ENCODE data around the gene HNF1A.
A peak's percentile ranks its signal among the peaks of the same experiment; 100 is the strongest.

HNF1A gene

DNA sequence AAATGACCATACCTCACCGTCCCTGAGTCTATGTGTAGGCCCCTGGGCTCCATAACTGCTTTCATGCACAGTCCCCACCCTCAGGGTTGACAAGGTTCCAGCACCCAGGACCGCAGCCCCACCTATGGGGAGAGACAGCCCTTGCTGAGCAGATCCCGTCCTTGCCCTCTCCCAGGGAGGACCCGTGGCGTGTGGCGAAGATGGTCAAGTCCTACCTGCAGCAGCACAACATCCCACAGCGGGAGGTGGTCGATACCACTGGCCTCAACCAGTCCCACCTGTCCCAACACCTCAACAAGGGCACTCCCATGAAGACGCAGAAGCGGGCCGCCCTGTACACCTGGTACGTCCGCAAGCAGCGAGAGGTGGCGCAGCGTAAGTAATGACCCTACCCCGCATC, 10.3 kb downstream of the HNF1A start:
- no peak for DNase-seq (ENCODE audit: low spot score)

DNA sequence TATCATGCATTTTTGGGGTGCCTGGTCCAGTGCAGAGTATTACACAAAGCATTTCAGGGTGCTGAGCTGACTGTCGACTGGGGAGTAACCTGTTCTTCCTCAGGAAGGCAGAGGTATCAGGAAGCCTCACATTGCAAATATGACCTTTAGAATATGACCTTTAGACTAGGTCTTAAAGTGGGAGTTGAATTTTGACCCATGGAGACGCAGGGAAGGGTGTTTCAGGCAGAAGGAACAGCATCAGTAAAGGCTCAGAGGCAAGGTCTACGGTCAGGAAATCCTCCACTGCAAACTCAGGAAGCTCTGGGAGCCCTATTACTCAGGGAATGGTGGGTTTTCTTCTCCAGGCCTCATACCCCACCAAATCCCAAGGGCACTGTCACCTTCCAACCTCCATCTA, 11.3 kb downstream of the HNF1A start:
- DNase-seq (ENCODE audit: low spot score) = no peak

DNA sequence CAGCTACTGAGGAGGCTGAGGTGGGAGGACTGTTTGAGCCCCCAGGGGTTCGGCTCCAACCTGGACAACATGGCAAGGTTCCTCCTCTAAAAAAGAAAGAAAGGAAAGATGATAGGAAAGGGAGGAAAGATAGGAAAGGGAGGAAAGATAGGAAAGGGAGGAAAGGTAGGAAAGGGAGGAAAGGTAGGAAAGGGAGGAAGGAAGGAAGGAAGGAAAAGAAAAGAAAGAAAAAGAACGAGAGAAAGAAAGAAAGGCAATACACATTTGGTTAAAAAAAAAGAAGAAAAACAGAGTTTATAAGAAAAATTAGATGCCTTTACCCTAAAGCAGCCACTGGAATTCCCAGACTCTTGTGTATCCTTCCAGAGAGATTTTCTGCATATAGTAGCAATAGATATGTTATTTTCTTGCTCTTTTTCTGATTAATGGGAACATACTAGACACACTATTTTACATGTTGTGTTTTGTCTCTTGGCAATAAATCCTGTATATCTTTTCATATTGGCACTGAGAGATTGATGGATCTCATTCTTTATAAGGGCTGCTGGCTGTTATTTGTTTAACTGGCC, 12.2 kb downstream of the HNF1A start:
- DNase-seq (ENCODE audit: low spot score) = no peak

DNA sequence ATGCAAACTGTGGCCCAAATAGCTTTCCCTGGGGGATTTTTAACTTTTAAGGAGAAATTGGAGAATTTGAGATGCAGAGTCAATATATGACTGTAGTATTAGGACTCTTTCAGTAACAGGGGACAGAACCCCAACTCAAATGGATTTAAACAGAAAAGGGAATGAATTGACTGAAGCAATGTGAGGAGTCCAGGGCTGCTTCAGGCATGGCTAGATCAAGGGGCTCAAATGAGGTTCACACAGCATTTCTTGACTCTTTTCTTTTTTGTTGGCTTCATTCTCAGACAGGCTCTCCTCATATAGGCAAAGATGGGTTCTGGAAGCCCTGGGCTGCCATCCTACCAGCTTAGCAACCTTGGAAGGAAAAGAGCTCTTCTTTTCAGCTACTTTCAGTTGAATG, 13.6 kb downstream of the HNF1A start:
- DNase-seq (ENCODE audit: low spot score) = no peak

- DNase-seq (ENCODE audit: low spot score) = no peak
These were observed 14.6 kb downstream of the HNF1A start for GRCh38 chr12:120992989-120993388.

GRCh38 chr12:120993496-120993895, 15.2 kb downstream of the HNF1A start:
- DNase-seq (ENCODE audit: low spot score) = no peak

DNA sequence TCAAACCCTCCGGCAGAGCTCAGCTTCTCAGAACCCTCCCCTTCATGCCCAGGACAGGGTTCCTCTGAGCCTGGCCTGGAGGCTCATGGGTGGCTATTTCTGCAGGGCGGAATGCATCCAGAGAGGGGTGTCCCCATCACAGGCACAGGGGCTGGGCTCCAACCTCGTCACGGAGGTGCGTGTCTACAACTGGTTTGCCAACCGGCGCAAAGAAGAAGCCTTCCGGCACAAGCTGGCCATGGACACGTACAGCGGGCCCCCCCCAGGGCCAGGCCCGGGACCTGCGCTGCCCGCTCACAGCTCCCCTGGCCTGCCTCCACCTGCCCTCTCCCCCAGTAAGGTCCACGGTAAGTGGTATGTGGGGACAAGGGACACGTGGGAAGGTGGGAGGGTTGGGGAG, 15.7 kb downstream of the HNF1A start:
- DNase-seq (ENCODE audit: low spot score) = no peak

DNA sequence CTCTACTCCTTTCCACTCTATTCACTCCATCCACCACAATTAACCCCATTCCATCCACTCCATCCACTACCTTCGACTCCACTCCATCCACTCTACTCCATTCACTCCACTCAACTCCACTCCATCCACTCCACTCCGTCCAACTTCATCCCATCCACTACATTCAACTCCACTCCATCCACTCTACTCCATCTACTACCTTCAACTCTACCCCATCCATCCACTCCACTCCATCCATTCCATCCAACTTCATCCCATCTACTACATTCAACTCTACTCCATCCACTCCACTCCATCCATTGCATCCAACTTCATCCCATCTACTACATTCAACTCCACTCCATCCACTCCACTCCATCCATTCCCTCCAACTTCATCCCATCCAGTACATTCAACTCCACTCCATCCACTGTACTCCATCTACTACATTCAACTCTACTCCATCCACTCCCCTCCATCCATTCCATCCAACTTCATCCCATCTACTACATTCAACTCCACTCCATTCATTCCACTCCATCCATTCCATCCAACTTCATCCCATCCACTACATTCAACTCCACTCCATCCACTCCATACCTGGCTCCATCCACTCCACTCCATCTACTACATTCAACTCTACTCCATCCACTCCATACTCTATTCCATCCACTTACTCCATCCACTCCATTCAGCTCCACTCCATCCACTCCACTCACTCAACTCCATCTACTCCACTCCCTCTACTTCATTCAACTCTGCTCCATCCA, 16.4 kb downstream of the HNF1A start:
- DNase-seq (ENCODE audit: low spot score) = no peak

GRCh38 chr12:120996133-120996746, 17.9 kb downstream of the HNF1A start:
- no peak for DNase-seq (ENCODE audit: low spot score)

DNA sequence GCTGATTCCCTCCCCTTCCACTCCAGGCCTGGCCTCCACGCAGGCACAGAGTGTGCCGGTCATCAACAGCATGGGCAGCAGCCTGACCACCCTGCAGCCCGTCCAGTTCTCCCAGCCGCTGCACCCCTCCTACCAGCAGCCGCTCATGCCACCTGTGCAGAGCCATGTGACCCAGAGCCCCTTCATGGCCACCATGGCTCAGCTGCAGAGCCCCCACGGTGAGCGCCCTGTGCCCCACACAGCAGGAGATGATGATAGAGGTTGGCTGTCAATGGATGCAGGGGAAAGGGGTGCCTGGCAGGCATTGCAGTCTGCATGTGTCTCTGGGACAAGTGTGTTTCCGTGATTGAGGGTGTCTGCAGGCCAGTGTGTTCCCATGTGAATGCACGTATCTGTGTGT, 19.1 kb downstream of the HNF1A start:
- no peak for DNase-seq (ENCODE audit: low spot score)

DNA sequence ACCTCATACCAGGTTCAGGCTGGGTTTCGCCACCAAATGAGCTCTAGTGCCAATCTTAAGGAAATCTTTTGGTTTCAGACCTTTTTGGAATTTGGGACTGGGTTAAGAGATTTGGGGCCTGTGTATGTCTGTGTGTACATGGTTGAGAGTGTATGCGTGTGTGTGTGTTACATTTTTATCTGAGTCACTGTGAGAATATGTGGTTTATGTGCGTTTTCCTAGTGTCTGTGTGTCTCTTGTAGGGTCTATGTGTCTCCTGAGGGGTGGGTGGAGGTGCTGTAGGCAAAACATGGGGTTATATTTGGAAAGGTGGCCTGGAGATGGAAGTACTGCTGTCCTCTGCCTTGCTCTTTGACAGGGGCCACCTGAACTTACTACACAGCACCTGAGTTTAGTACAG, 20.1 kb downstream of the HNF1A start:
- DNase-seq (ENCODE audit: low spot score) = no peak

DNA sequence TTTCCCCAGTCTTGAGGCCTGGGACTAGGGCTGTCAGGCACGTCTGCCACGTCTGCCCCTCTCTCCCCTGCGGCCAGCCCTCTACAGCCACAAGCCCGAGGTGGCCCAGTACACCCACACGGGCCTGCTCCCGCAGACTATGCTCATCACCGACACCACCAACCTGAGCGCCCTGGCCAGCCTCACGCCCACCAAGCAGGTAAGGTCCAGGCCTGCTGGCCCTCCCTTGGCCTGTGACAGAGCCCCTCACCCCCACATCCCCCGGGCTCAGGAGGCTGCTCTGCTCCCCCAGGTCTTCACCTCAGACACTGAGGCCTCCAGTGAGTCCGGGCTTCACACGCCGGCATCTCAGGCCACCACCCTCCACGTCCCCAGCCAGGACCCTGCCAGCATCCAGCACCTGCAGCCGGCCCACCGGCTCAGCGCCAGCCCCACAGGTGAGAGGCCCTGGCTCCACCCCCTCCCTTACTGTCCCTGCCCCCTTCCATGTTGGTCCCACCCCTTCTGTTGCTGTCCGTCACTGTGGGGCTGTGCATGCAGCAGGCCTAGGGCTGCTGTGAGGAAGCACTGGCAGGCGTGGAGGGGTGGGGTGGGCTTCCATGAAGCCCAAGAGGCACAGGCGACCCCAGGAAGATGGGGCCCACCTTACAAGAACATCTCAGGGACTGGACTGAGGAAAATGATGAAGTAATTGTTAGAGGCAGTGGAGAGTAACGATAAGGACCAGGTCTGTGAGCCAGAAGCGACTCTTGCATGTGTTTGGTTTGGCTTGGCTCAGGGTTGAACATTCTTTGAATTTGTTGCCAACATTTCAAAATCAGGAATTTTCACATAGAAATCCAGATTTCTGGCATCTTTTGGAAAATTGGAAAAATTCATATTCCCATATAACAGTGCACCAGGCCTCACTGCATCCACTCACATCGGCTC, 21.1 kb downstream of the HNF1A start:
- DNase-seq (ENCODE audit: low spot score) = no peak

DNA sequence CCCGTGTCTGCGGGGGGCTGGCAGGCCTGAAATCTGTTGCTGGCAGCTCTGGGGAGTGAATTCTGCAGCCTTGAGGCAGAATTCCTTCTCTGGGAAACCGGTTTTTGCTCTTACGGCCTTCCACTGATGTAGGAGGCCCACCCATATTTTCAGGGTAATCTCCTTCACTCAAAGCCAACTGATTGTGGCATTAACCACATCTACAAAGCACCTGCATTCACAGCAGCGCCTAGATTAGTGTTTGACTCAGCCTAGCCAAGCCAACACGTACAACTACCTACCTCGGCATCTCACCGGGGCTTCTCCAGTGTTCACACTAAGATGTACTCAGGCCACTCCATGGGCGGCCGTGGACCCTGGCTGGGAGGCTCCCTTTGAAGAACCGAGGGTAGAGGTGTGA, 22.2 kb downstream of the HNF1A start:
- no peak for DNase-seq (ENCODE audit: low spot score)

DNA sequence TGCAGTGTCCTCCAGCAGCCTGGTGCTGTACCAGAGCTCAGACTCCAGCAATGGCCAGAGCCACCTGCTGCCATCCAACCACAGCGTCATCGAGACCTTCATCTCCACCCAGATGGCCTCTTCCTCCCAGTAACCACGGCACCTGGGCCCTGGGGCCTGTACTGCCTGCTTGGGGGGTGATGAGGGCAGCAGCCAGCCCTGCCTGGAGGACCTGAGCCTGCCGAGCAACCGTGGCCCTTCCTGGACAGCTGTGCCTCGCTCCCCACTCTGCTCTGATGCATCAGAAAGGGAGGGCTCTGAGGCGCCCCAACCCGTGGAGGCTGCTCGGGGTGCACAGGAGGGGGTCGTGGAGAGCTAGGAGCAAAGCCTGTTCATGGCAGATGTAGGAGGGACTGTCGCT, 22.7 kb downstream of the HNF1A start:
- no peak for DNase-seq (ENCODE audit: low spot score)

DNA sequence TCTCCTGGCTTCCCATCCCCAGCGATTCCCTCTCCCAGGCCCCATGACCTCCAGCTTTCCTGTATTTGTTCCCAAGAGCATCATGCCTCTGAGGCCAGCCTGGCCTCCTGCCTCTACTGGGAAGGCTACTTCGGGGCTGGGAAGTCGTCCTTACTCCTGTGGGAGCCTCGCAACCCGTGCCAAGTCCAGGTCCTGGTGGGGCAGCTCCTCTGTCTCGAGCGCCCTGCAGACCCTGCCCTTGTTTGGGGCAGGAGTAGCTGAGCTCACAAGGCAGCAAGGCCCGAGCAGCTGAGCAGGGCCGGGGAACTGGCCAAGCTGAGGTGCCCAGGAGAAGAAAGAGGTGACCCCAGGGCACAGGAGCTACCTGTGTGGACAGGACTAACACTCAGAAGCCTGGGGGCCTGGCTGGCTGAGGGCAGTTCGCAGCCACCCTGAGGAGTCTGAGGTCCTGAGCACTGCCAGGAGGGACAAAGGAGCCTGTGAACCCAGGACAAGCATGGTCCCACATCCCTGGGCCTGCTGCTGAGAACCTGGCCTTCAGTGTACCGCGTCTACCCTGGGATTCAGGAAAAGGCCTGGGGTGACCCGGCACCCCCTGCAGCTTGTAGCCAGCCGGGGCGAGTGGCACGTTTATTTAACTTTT, 23.6 kb downstream of the HNF1A start:
- no peak for DNase-seq (ENCODE audit: low spot score)

DNA sequence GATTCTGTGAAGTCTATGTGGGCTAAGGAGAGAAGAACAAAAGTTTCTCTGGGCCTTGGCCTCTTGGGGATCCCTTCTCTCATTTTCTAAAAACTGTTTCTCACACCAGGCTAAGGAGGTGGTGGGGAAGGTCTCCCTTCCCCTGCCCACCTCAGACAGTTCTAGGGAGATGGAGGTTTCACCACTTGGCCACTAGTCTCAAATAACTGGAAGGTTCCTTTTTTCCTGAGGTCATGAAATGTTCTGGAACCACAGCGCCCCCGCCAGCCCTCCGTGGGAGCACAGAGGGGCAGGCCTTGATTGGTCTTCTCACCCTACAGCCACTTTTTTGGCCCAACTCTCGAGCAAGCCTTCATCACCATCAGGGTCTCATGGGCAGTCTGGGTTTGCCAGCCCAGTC, 25.3 kb downstream of the HNF1A start:
- no peak for DNase-seq (ENCODE audit: low spot score)

GRCh38 chr12:121004253-121004815, 26.0 kb downstream of the HNF1A start:
- DNase-seq (ENCODE audit: low spot score) = no peak

DNA sequence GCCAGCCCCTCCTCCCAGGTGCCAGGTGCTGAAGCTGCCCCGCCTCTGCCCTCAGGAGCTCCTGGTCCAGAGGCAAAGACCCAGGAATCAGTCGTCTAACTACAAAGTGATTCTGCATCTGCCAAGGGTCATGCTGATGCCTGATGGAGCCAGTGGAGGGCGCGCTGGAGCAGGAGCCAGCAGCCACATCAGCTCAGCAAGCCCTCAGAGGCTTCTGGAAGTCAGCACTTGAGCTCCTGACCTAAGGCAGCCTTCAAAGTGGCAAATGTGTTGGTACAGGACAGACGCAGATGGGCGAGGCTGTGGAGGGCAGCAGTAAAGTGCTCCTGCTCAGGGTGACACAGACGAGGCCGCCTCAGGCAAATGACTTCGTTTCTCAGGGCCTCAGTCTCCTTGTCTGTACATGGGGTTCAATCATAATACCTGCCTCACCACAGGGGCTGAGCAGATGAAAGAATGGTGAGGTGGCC, 27.0 kb downstream of the HNF1A start:
- peak; percentile 38 for DNase-seq (ENCODE audit: low spot score)

- no peak for DNase-seq (ENCODE audit: low spot score)
These were observed 30.2 kb downstream of the HNF1A start for GRCh38 chr12:121008347-121009098.

DNA sequence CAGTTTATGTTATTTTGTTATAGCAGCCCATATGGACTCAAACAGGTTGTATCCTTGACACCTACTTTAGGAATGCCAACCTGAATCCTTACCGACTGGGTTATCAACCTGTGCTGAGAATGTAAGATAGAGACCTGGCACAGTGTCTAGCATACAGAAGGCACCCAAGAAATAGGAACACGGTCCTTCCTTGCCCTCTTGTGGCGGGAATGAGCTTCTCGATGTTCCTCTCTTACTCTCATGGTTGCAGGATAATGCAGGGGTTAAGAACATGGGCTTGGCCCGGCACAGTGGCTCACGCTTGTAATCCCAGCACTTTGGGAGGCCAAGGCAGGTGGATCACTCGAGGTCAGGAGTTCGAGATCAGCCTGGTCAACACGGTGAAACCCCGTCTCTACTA, 31.4 kb downstream of the HNF1A start:
- DNase-seq (ENCODE audit: low spot score) = no peak

- no peak for DNase-seq (ENCODE audit: low spot score)
These were observed 32.5 kb downstream of the HNF1A start for GRCh38 chr12:121010860-121011259.
